Activated CD8-positive, alpha-beta T cell treated with anti-CD3 and anti-CD28 coated beads for 36 hours (primary cell): ENCODE results near the gene KCND3. TPM values are rescaled to one million over a fixed set of nuclear protein-coding genes. Genes with fewer than 3 reads are reported as not detected.

Source experiments
- ATAC-seq: fragments of 200-7000 bp; cut with Tn5 transposase; one replicate; pipeline ENCODE4 v1.10.0; 2021; ENCODE audit warnings: mild to moderate bottlenecking, moderate library complexity
- CTCF ChIA-PET: fragments of 350-600 bp; sonication (Branson Sonifier 250); formaldehyde crosslinking; loops from one replicate; lab custom pipeline; 2021; ENCODE audit warnings: antibody characterized with exemption; lab: Charles Lee
- POLR2A ChIA-PET: fragments of 350-600 bp; sonication (Branson Sonifier 250); formaldehyde crosslinking; loops from one replicate; lab custom pipeline; 2021; ENCODE audit warnings: antibody characterized with exemption; lab: Charles Lee
- DNase-seq: peaks from one replicate; pipeline ENCODE4 v3.0.0-alpha.2; 2020
- H3K27ac Mint-ChIP-seq: one replicate; pipeline ENCODE4 v1.8.0; 2021; ENCODE audit warnings: mild to moderate bottlenecking, mixed read lengths
- H3K27me3 Mint-ChIP-seq: one replicate; pipeline ENCODE4 v1.8.0; 2021; ENCODE audit warnings: mixed read lengths
- H3K36me3 Mint-ChIP-seq: one replicate; pipeline ENCODE4 v1.8.0; 2021; ENCODE audit warnings: low read depth, mixed read lengths
- H3K4me1 Mint-ChIP-seq: one replicate; pipeline ENCODE4 v1.8.0; 2021; ENCODE audit warnings: low read depth, mixed read lengths
- H3K4me3 Mint-ChIP-seq: one replicate; pipeline ENCODE4 v1.8.0; 2021; ENCODE audit warnings: mild to moderate bottlenecking, moderate library complexity, mixed read lengths
- H3K9me3 Mint-ChIP-seq: one replicate; pipeline ENCODE4 v1.8.0; 2021; ENCODE audit warnings: mixed read lengths
- CTCF ChIP-seq: fragments of 200-600 bp; IDR thresholded peaks from one replicate; pipeline ENCODE4 v1.8.0; 2022; ENCODE audit warnings: antibody characterized with exemption, mild to moderate bottlenecking
- intact Hi-C: fragments of 100-400 bp; cut with micrococcal nuclease; formaldehyde crosslinking; loops from one replicate; pipeline ENCODE4 v1.10.0; 2022
- total RNA-seq, 2 experiments: library from RNA; stranded (reverse); gene quantifications; one replicate each; pipeline ENCODE4 v1.2.3, GENCODE V29; 2021

Gene KCND3
- total RNA-seq, 2 experiments from 2014 or later, result not detected

GRCh38 chr1:111982428-111982827 is 7.0 kb downstream of the KCND3 start:
- no peaks in the 10 kb centered on the region for H3K36me3 Mint-ChIP-seq
- peaks cover 21% of the 10 kb centered on the region for H3K27me3 Mint-ChIP-seq
- H3K27ac Mint-ChIP-seq, result no peak overlapping the region
- DNase-seq (no peak), ATAC-seq (no peak)
- ChIA-PET CTCF (no interaction called here), POLR2A (no interaction called here)
- TF ChIP-seq CTCF, result no peak
- H3K9me3 Mint-ChIP-seq, result no peaks in the 10 kb centered on the region
- intact Hi-C loops, result no loop called here
- no peaks in the 10 kb centered on the region for H3K4me1 Mint-ChIP-seq
- H3K4me3 Mint-ChIP-seq, result no peak overlapping the region

GRCh38 chr1:111981871-111982270 is 7.6 kb downstream of the KCND3 start:
- peaks cover 17% of the 10 kb centered on the region for H3K27me3 Mint-ChIP-seq
- DNase-seq (no peak), ATAC-seq (no peak)
- no peaks in the 10 kb centered on the region for H3K36me3 Mint-ChIP-seq
- H3K27ac Mint-ChIP-seq, result no peak overlapping the region
- H3K4me1 Mint-ChIP-seq, result no peaks in the 10 kb centered on the region
- CTCF ChIA-PET, result no interaction called here
- H3K9me3 Mint-ChIP-seq, result no peaks in the 10 kb centered on the region
- intact Hi-C loops, result no loop called here
- no peak for TF ChIP-seq CTCF
- POLR2A ChIA-PET, result no interaction called here
- no peak overlapping the region for H3K4me3 Mint-ChIP-seq

GRCh38 chr1:111981090-111981489 is 8.4 kb downstream of the KCND3 start:
- intact Hi-C loops, result no loop called here
- H3K4me1 Mint-ChIP-seq, result no peaks in the 10 kb centered on the region
- H3K9me3 Mint-ChIP-seq, result no peaks in the 10 kb centered on the region
- H3K27ac Mint-ChIP-seq, result no peak overlapping the region
- peaks cover 18% of the 10 kb centered on the region for H3K27me3 Mint-ChIP-seq
- DNase-seq (no peak), ATAC-seq (no peak)
- TF ChIP-seq CTCF, result no peak
- no peaks in the 10 kb centered on the region for H3K36me3 Mint-ChIP-seq
- H3K4me3 Mint-ChIP-seq, result no peak overlapping the region
- ChIA-PET CTCF (no interaction called here), POLR2A (no interaction called here)

GRCh38 chr1:111980686-111981085 is 8.8 kb downstream of the KCND3 start:
- Mint-ChIP-seq H3K27ac (no peak overlapping the region), H3K36me3 (no peaks in the 10 kb centered on the region), H3K4me3 (no peak overlapping the region), H3K27me3 (peaks cover 19% of the 10 kb centered on the region), H3K9me3 (no peaks in the 10 kb centered on the region), H3K4me1 (no peaks in the 10 kb centered on the region)
- ATAC-seq, result no peak
- ChIA-PET POLR2A (interaction anchor here (0.6 kb wide), 1 partner anchor 1922 kb away, joined by 3 read pairs; no protein-coding TSS in a partner anchor), CTCF (no interaction called here)
- no peak for TF ChIP-seq CTCF
- no peak for DNase-seq
- intact Hi-C loops, result no loop called here

GRCh38 chr1:111978695-111979094 is 10.8 kb downstream of the KCND3 start:
- ChIA-PET POLR2A (no interaction called here), CTCF (no interaction called here)
- no peaks in the 10 kb centered on the region for H3K4me1 Mint-ChIP-seq
- intact Hi-C loops, result no loop called here
- peaks cover 24% of the 10 kb centered on the region for H3K27me3 Mint-ChIP-seq
- TF ChIP-seq CTCF, result no peak
- DNase-seq (no peak), ATAC-seq (no peak)
- H3K4me3 Mint-ChIP-seq, result no peak overlapping the region
- no peaks in the 10 kb centered on the region for H3K36me3 Mint-ChIP-seq
- no peaks in the 10 kb centered on the region for H3K9me3 Mint-ChIP-seq
- no peak overlapping the region for H3K27ac Mint-ChIP-seq
